GM21529 (cell line): Measurements from ENCODE around the gene NR3C1.

ENCODE experiments used
- ATAC-seq: cut with Tn5 transposase; IDR thresholded peaks from one replicate; pipeline ENCODE4 v1.9.1; 2021; ENCODE audit not compliant: unreplicated experiment

Gene NR3C1

DNA sequence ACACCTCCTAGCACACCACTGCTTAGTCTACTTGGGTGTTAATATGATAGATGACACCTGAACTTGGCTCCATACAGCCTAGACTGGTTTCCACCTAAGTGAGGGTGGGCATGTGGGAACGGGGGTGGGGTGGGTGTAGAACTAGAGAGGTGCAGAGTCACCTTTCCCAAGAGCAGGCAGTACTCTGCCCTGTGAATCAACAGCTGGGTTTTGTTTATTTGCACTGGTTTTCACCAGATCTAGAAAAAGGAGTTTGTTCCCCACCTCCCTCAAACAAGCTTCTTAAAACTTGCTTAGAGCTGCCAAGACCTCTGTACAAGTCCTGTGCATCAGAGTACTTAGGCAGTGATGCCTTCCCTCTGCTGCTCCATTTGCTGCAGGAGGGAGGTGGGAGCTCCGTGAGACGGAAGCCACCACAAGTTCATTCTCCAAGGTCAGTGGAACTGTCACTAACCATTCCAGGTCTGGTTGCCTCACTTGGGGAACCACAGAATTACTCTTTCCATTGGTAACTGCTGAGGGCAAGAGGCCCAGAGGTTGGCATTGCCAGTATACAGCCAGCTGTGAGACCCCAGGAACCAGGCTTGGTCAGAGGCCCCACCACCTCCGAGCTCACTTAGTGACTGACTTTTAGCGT, 163.5 kb downstream of the NR3C1 start:
- no peak for ATAC-seq

DNA sequence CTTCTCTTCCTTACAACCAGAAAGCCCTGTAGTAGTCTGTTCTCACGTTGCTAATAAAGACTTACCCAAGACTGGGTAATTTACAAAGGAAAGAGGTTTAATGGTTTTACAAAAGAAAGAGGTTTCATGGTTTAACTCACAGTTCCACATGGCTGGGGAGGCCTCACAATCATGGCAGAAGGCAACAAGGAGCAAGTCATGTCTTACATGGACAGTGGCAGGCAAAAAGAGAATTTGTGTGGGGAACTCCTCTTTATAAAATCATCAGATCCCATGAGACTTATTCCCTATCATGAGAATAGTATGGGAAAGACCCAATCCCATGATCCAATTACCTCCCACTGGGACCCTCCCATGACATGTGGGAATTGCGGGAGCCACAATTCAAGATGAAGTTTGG, 164.9 kb downstream of the NR3C1 start:
- ATAC-seq, result no peak

DNA sequence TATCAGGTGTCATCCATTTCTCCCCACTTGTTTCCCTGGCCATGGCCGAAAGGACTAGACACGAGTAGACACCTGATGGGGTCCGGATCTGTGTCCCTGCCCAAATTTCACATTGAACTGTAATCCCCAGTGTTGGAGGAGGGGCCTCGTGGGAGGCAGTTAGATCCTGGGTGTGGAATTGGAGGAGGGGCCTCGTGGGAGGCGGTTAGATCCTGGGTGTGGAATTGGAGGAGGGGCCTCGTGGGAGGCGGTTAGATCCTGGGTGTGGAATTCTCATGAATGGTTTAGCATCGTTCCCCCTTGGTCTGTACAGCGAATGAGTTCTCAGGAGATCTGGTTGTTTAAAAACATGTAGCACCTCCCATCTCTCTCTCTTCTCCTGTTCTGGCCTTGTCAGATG, 165.8 kb downstream of the NR3C1 start:
- no peak for ATAC-seq

DNA sequence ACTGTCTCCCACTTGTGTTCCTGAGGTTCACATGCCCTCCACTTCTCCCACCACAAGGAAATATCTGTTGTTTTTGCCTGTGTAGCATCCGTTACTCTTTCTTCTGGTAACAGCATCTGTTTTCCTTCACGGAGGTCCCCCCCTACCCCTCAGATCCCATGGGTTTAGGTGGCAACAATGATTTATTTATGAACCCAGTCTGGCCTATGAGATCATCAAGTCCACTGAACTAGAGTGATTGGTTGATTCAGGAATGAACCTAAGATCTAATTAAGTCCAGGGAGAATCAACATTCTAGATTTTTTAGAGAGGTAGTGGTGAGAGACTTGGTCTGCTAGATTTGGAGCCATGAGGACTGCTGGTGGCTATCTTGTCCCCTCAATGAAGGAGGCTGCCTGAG, 166.8 kb downstream of the NR3C1 start:
- ATAC-seq, result no peak

DNA sequence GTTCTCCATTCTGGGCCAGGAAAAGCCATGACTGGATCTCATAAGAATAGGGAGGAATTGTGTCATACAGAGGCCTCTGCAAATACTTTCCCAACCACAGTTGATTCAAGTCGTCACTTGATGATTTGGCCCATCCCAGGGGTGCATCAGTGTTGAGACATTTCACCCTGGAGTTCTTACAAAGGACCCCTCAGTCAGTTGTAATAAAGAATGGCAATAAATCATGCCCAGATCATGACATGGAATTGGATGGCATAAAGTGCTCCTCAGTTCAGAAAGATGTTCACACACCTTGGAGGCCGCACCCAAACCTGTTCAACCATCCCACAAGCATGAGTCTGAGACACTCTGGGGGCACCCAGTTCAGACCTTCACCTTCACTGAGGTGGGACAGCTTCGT, 168.1 kb downstream of the NR3C1 start:
- ATAC-seq, result no peak

DNA sequence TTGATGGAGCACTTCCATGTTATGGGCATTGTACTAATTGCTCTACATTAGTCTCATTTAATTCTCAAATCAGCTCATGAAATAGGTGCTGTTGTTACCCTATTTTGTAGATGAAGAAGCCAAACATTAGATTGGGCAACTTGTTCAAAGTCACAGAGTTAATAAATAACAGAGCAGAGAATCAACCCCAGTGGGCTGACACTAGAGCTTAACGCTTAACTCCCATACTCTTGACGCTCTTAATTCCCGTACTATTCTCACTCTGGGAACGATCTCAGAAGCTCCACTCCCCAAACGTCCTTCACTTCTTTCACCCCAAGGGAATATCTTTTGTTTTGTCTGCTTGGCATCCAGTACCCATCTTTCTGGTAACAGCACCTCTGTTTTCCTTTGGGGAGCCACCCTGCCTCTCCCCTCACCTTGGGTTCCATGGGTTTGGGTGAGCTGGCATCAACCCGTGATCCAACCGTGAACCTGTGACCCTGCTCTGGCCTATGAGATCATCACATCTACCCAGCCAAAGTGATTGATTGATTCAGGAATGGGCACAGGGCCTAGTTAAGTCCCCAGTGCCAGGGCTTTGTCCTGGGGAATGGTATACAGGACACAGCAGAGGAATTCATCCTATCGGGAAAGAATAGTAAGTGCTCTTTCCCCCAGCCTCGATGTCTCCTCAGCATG, 169.2 kb downstream of the NR3C1 start:
- no peak for ATAC-seq

DNA sequence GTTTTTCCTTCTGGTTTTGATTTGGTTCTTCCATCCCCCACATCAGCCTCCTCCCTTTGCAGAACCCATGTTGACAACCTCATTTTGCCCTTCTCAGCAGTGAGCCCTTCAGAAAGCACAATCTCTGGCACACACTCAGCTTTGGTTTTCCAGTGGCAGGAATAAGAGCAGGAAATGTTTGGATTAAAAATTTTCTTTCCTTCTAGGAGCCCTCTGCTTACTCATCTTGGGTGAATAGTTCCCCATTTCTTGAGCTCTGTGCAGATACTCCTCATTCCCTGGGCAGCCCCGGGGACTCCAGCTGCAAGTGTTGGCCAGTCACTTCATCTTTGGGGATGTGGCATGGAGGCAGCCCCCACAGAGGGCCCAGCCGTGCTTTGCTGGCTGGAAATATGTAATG, 170.5 kb downstream of the NR3C1 start:
- no peak for ATAC-seq

DNA sequence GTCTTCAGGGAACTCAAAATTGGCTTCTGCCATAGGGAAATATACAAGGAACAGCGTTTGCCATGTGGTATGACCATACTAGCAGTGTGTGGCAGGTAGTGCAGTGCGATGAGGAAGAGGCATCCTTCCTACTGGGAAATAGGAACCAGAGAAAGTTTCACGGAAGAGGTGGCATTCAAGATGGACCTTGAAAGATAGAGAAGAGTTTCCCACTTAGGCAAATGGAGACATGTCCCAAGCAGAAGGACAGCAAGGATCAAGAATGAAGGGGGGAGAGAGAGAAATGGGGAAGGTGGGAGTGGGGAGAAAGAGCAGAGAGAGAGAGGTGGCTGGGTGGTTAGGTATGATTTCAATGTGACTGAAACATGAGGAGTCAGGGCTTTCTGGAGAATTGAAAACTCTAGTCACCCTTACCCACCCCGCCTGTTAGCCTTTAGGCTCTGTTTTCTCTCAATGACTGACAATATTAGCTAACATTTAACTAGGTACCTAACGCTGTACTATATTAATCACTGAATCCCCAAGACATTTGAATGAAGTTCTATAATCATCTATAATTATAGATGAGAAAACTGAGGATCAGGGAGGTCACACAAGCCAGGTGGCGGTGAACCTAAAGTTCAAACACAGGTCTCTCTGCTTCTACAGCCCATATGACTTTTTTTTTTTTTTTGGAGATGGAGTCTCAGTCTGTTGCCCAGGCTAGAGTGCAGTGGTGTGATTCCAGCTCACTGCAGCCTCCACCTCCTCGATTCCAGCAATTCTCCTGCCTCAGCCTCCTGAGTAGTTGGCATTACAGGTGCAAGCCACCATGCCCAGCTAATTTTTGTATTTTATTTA, 171.3 kb downstream of the NR3C1 start:
- ATAC-seq, result no peak

DNA sequence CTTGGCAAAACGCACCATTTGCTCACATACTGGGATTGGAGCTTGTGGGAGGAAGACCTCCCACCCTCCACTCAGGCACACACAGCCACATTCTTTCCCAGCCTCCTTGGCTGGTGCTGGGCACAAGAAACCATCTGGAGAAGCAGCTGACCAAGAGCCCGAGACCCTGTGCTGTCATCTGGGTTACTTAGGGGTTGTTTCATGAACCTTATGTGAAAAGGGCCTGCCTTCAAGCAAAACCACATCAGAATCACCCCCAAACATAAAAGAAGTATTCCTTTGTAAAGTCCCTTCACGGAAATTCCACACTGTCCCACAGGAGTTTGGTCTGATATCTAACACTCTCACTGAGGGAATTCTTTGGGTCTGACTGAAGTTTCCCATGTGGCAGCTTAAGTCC, 172.1 kb downstream of the NR3C1 start:
- ATAC-seq, result no peak

DNA sequence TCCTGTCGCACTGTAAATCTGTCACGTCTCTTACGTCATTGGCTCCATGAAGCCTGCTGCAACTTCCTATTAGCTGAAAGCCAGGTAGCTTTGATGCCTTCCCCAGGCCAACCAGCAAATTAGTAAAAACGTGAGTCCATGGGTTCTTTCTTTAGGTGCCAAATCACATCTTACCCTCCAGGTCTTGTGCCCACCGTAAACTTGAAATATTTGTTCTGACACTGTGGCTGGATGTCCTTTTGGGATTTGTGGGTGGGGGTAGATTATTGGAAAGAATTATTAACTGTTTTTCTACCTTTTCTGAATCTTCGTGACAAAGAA, 172.8 kb downstream of the NR3C1 start:
- no peak for ATAC-seq

DNA sequence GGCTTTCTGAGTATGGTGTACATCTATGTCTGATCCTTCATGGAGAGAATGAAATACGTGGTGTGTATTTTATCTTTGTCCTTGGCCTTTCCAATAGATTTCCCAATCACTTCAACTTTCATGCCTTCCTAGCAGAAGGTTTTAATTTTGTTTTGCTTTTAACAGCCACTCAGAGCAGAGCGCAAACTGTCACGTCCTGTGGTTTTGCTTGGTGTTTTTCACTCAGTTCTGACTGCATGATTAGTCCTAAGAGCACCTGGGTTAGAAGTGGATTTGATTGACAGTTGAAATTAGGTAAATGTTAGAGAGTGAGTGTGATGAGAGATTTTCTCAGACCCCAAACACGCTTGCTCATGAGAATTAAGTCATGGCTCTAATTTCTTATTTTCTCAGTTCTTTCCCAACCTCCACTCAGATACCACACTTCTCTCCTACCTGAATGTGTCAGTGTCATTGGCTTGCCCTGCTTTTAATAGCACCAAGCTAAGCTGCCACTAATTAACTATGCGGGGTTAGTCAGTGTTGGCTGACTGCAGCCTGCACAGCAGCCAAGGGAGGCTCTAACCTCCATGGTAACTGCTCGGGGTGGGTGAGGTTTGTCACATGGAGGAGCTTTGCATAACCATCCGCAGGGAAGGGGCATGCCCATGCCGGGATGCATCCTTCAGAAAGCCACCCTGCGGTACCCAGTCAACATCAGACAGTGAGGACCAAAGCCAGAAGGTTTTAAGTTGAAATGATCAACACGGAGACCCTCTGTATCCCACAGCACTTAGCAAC, 173.4 kb downstream of the NR3C1 start:
- peak; percentile 89 for ATAC-seq

DNA sequence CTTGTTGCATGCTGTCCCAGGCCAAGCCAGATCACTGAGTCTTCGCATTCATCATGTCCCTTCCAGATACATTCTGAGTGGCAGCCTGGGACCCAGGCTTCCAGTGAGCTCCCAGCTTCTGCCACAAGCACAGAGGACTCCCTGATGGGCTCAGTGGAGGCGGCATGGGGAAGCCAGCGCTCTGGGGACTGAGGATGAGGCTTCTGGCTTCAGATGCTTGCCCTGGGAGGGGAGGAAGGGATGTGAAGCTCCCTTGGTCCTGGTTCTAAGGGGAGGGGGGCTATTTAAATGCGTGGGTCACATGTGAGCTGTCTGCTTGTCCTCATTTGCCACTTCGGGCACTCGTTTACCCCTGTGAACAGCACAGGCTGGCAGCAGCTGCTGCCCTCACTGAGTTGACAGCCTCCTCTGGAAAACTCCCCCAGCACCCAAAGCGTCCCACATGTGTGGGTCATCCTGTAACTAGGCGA, 174.0 kb downstream of the NR3C1 start:
- ATAC-seq, result peak; percentile 39

DNA sequence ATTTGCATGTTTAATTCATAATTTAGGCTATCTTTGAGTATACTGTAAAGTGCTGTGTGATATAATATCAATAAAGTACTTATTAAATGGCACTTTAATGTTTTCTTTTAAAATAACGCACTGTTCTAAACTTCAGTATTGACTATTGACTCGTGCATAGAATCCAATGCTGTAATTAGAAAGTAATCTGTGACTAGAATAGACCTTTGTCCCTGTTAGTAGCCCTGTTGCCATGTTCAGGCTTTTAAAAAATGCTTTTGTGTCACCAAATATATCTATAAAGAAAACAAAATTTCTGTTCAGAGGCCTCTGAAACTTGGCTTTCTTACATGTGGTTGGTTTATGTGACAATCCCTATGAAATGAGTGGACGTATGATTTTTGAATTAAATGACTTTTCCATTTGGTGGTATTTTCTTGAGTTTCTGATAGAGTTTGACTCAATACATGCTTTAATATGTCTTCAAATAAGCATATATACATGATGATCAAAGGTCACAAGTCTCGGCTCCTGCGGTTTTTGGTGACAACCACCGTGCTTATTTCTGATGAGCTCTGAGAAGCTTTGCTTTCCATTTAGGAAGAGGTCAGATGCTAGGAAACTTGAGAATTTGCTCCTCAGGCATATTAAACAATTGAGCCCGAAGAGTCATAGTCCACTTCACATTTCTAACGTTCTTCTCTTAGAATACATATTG, 174.7 kb downstream of the NR3C1 start:
- ATAC-seq, result no peak
